GM18505 (cell line): ENCODE data around the gene ATP6V0E1.

Experiments used
- ATAC-seq: cut with Tn5 transposase; IDR thresholded peaks from one replicate; pipeline ENCODE4 v1.9.1; 2021; ENCODE audit not compliant: unreplicated experiment
- POLR2A ChIP-seq: IDR thresholded peaks from 4 replicates; pipeline ENCODE4 v1.6.1; 2011; ENCODE audit warnings: borderline replicate concordance; ENCODE audit not compliant: insufficient read depth, insufficient read length; ENCODE audit errors: extremely low read depth

ATP6V0E1 gene

DNA sequence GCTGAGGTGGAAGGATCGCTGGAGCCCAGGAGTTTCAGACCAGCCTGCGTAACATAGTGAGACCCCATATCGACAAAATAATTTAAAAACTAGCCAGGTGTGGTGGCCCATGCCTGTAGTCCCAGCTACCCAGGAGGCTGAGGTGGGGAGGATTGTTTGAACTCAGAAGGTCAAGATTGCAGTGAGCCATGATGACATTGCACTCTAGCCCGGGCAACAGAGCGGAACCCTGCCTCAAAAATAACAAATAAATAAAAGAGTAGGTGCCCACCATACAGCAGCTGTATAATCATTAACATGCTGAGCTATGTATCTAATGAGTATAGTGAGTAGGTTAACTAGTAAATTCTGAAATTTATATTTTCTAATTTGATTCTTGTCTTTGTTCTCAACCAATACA, 11.0 kb upstream of the ATP6V0E1 start:
- ATAC-seq = no peak

DNA sequence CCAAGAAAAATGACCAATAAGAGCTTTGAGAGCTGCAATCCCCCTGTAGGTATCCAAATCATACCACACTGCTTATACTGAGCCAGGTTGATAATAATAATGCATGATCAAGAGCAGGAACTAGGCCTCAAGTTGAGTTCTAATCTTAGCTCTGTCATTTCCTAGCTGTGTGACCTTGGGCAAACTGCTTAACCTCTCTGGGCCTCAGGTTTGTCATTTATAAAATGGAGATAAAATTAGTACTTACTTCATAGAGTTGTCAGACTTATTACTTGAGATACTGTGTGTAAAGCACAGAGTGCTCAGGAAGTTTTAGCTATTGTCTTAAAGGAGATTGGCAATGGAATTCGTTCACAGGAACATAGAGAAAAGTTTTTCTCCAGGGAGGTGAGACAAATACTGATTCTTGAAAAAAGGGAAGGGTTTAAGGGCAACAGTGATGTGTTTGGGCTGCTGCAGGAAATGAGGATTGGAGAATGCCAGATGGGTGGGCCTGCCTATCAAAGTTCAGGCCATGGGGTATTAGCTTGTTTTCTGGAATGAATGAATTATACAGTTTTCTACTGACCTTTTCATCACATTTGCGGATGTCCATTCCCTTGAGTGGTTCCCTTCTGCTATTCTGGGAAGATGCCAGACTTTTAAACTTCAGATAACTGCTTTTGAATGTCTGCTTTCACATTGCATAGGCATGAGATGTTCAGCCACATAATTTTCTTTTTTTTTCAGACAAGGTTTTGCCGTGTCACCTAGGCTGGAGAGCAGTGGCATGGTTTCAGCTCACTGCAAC, 10.2 kb upstream of the ATP6V0E1 start:
- no peak for TF ChIP-seq POLR2A
- no peak for ATAC-seq

More for the DNA sequence above, 11.0 kb upstream of the ATP6V0E1 start:
- no peak for TF ChIP-seq POLR2A

DNA sequence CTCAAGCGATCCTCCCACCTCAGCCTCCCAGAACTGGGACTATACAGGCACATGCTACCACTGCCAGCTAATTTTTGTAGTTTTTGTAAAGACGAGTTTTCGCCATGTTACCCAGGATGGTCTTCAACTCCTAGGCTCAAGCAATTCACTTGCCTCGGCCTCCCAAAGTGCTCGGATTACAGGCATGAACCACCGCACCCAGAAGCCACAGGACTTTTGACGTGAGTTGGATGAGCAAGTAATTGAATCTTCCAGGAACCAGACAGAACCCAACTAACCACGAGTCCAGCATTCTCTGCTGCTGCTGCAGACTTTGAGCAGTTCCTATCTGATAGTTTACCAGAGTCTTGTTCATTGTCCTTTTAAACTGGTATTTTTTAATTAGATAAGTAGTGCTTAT, 9.6 kb upstream of the ATP6V0E1 start:
- no peak for ATAC-seq
- no peak for TF ChIP-seq POLR2A

DNA sequence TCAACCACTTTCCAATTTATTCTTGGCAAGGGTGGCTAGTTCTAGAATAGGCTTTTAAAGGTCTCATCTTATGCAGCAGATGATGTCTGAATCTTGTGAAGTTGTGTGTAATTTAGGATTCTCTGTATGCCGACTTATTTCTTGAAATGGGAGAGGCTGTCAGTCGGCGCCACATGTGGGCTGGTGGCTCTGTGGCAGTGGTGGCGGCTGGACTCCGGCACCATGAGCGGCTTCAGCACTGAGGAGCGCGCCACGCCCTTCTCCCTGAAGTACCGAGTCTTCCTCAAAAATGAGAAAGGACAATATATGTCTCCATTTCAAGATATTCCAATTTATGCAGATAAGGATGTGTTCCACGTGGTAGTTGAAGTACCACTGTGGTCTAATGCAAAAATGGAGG, 8.3 kb upstream of the ATP6V0E1 start:
- ATAC-seq = no peak
- no peak for TF ChIP-seq POLR2A

DNA sequence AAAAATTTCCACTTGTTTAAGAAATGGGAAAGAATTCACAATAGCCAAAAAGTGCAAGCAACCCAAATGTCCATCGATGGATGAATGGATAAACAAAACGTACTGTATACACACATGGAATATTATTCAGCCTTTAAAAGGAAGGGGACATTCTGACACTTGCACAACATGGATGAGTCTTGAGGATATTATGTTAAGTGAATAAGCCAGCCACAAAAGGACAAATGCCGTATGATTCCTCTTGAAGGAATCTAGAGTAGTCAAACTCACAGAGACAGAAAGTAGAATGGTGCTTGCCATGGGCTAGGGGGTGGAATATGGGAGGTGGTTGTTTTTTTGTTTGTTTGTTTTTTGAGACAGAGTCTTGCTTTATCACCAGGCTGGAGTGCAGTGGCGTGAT, 3.8 kb upstream of the ATP6V0E1 start:
- no peak for TF ChIP-seq POLR2A
- ATAC-seq = no peak

DNA sequence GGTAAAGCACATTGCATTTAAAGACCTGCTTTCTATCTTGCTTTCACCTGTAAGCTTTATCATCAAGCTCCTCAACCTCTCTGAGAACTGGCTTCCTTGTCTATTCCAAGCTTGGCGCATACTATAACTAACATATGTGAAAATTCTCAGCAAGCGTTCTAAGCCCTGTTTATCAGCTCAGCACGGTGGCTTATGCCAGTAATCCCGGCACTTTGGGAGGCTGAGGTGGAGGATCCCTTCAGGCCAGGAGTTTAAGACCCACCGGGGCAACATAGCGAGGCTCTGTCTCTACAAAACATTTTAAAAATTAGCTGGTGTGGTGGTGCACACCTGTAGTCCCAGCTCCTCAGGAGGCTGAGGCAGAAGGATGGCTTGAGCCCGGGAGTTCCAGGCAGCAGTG, 1.6 kb upstream of the ATP6V0E1 start:
- TF ChIP-seq POLR2A = no peak
- no peak for ATAC-seq

DNA sequence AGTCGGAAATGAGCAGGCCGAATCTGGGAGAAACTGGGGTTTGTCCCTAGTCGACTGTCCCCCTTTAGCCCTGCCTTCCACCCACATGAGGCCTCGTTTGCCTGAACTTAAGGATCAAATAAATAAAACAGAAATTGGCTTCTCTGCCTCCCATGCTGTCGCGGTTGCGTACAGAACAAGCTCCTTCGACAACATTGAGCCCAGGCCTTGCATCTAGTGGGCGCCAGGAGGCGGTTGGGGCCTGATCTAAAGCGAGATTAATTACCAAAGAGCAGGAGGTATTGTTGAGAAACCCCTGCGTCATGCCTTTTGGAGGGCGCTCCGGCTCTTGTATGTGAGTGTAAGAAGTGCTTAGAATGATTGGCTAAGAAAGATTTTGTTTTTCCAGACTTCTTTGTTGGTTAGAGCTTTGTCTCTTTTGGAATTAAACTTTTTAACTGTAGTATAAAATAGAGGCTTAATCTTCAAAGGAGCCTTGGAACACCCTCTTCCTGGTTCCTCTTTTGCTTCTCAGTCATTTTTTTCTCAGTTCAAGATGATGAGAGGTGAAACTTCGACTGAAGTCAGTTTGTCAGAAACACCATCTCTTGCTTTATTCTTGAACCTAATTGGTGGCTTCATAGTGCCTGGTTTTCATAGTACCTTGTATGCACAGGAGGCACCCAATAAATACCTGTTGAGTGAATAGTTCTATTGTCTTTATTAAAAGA, 828 bp downstream of the ATP6V0E1 start:
- TF ChIP-seq POLR2A = no peak
- peak; percentile 63 for ATAC-seq

DNA sequence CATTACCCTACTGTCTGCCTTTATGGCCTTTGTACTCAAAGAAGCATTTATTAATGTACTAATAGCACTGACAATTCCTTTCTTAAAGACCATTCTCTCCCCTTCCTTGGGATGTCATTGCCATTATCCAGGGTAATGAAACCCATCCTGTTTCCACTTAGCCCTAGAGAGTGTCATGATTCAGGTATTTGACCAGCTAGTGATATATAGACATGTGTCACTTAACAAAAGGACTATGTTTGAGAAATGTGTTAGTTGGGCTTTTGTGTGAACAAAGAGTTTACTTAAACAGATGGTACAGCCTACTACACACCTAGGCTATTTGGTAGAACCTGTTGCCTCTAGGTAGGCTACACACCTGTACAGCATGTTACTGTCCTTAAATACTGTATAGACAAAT, 2.0 kb downstream of the ATP6V0E1 start:
- TF ChIP-seq POLR2A = no peak
- no peak for ATAC-seq

DNA sequence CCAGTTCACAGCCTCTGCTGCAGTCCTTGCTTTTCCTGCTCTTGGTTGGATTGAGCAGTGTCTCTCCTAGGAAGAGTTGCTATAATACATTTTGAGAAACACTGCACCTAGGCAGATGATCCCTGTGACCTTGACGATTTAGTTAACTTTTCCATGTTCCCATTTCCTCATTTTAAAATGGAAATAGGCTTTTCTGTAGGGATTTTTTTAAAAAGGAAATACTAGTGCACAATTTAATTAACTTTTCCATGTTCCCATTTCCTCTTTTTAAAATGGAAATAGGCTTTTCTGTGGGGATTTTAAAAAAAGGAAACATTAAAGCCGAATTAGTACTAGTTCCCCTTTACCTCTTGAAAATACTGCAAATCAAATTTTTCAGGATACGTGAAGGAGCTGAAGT, 4.7 kb downstream of the ATP6V0E1 start:
- no peak for TF ChIP-seq POLR2A
- no peak for ATAC-seq

DNA sequence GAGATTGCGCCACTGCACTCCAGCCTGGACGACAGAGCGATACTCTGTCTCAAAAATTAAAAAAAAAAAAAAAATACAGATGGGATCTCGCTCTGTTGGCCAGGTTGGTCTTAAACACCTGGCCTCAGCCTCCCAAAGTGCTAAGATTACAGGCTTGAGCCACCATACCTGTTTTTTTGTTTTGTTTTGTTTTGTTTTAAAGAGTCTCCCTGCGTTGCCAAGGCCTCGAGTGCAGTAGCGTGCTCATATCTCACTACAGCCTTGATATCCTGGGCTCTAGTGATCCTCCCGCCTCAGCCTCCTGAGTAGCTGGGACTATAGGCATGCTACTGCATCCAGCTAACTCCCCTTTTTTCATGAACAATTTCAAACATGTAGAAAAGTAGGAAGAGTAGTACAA, 7.2 kb downstream of the ATP6V0E1 start:
- TF ChIP-seq POLR2A = no peak
- no peak for ATAC-seq

DNA sequence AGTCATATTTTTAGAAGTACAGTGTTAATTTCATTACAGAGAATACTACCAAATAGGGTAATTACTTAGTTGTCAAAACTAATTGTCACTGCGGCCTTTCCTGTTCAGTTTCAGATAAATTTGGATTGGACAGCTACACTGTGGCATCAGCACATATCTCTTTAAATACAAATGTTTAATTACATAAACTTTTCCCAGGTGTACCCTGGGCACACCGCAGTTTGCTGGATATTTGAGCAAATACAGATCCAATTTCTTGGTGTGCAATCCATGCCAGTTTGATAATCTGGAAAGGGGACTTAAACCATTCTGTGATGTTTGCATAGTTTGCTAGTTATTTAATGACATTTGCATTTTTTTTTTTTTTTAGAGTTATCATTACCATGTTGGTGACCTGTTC, 10.8 kb downstream of the ATP6V0E1 start:
- no peak for TF ChIP-seq POLR2A
- ATAC-seq = no peak

DNA sequence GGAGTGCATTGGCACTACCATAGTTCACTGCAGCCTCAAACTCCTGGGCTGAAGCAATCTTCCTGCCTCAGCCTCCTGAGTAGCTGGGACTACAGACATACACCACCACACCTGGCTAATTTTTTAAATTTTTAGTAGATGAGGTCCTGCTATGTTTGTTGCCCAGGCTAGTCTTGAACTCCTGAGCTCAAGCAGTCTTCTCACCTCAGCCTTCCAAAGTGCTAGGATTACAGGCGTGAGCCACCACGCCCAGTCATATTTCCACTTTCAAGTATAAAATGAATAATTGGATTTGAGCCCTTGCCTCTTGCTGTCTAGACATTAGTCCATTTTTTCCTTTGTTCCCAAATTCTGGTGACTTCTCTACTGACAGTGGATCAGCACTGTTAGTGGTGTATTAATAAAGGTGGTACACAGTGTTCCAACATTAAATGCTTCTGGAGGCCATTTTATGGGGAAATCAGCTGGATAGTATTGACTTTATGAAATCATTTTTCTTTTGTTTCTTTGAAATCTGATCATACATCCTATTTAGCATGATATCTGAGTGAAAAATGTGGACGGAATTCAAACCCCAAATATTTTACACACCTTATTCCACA, 15.9 kb downstream of the ATP6V0E1 start:
- no peak for ATAC-seq
- TF ChIP-seq POLR2A = no peak

DNA sequence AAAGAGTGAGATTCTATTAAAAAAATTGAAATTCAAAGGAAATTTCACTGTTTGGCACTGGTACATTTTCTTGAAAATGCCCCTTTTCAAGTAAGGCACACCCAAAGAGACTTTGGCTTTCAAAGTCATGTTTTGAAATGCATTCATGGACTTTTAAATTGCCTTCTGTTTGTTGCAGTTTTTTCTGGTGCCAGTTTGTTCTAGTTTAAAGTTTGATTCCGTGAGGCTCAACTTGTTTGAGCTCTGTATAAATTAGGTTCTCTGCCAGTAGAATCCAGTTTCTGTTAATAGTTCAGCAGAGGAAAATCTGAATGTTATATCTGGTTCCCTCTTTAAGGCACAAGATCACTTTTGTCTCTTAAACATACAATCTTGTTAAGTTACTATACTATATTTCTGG, 16.4 kb downstream of the ATP6V0E1 start:
- no peak for TF ChIP-seq POLR2A
- ATAC-seq = no peak
